HepG2 (cell line): ENCODE data around the gene SPATA25. TPM values are rescaled to one million over a fixed set of nuclear protein-coding genes. Genes with fewer than 3 reads are reported as not detected.

Experiments
- DMAP1 ChIP-seq: IDR thresholded peaks from 2 replicates; pipeline ENCODE4 v1.6.1; 2016
- DMTF1 ChIP-seq: sonication (generic); formaldehyde crosslinking; IDR thresholded peaks from 2 replicates; pipeline ENCODE4 v1.4.0; 2020; ENCODE audit warnings: mild to moderate bottlenecking, missing genetic modification reagents
- ETV6 ChIP-seq: sonication (generic); formaldehyde crosslinking; conservative IDR thresholded peaks from 2 replicates; pipeline ENCODE4 v1.4.0; 2020; ENCODE audit warnings: missing genetic modification reagents
- FOXC1 ChIP-seq: sonication (generic); formaldehyde crosslinking; IDR thresholded peaks from 2 replicates; pipeline ENCODE4 v1.8.0; 2022; ENCODE audit warnings: mild to moderate bottlenecking, missing genetic modification reagents, borderline replicate concordance
- GZF1 ChIP-seq: sonication (generic); formaldehyde crosslinking; IDR thresholded peaks from 2 replicates; pipeline ENCODE4 v1.5.1; 2020; ENCODE audit warnings: mild to moderate bottlenecking, missing genetic modification reagents
- HES4 ChIP-seq: sonication (generic); formaldehyde crosslinking; IDR thresholded peaks from 2 replicates; pipeline ENCODE4 v1.9.0; 2021; ENCODE audit warnings: mild to moderate bottlenecking, missing genetic modification reagents, borderline replicate concordance
- MATR3 ChIP-seq: sonication (generic); formaldehyde crosslinking; IDR thresholded peaks from 2 replicates; pipeline ENCODE4 v1.4.0; 2020; ENCODE audit warnings: missing genetic modification reagents
- NFE2L2 ChIP-seq: fragments of 150-350 bp; IDR thresholded peaks from 2 replicates; pipeline ENCODE4 v1.6.1; 2014; ENCODE audit warnings: low read length
- PHB2 ChIP-seq: fragments of 450-650 bp; IDR thresholded peaks from 2 replicates; pipeline ENCODE4 v1.6.1; 2018; ENCODE audit not compliant: partially characterized antibody
- PITX1 ChIP-seq: sonication (generic); formaldehyde crosslinking; IDR thresholded peaks from 2 replicates; pipeline ENCODE4 v1.5.1; 2020; ENCODE audit warnings: mild to moderate bottlenecking, missing genetic modification reagents
- SKIL ChIP-seq: sonication (generic); formaldehyde crosslinking; IDR thresholded peaks from 2 replicates; pipeline ENCODE4 v1.8.0; 2022; ENCODE audit warnings: missing genetic modification reagents, mild to moderate bottlenecking, moderate library complexity, borderline replicate concordance
- ZMAT5 ChIP-seq: sonication (generic); formaldehyde crosslinking; IDR thresholded peaks from 2 replicates; pipeline ENCODE4 v1.5.0; 2020; ENCODE audit warnings: mild to moderate bottlenecking, low read depth, missing genetic modification reagents, borderline replicate concordance
- ZNF17 ChIP-seq: sonication (generic); formaldehyde crosslinking; IDR thresholded peaks from 2 replicates; pipeline ENCODE4 v1.5.0; 2020; ENCODE audit warnings: mild to moderate bottlenecking, missing genetic modification reagents
- ZNF180 ChIP-seq: sonication (generic); formaldehyde crosslinking; IDR thresholded peaks from 2 replicates; pipeline ENCODE4 v1.4.0; 2020; ENCODE audit warnings: low read depth, missing genetic modification reagents, borderline replicate concordance
- ZNF207 ChIP-seq: fragments of 450-650 bp; IDR thresholded peaks from 2 replicates; pipeline ENCODE4 v1.6.1; 2016; ENCODE audit warnings: antibody characterized with exemption, borderline replicate concordance
- ZNF275 ChIP-seq: sonication (generic); formaldehyde crosslinking; IDR thresholded peaks from 2 replicates; pipeline ENCODE4 v1.8.0; 2022; ENCODE audit warnings: missing genetic modification reagents, mild to moderate bottlenecking, inconsistent platforms, borderline replicate concordance
- ZNF512B ChIP-seq: sonication (generic); formaldehyde crosslinking; IDR thresholded peaks from 2 replicates; pipeline ENCODE4 v1.5.1; 2020; ENCODE audit warnings: missing genetic modification reagents, mild to moderate bottlenecking, borderline replicate concordance
- polyA plus RNA-seq, 8 experiments: library from polyadenylated mRNA; depleted of rRNA in 3 of 8; stranded (reverse) in 7 of 8; unstranded in 1 of 8; fragments of >200 nt; fragmentation: Illumina TruSeq in 4 of 8; extraction: Trizol in 4 of 8; gene quantifications; 2 replicates each; pipeline versions ENCODE4 v1.2.1 to v1.2.3, GENCODE V29; 2011 to 2016; ENCODE audit warnings: low read depth in 4 of 8, missing spikeins in 1 of 8, mixed read lengths in 1 of 8; ENCODE audit not compliant: insufficient read depth in 1 of 8
- total RNA-seq, 5 experiments: library from RNA; depleted of rRNA; stranded (reverse); fragments of >200 nt; fragmentation: Illumina TruSeq; extraction: Trizol; gene quantifications; 2 replicates each; pipeline ENCODE4 v1.2.3, GENCODE V29; 2016; ENCODE audit warnings: low read depth in 1 of 5

SPATA25 gene
- total and polyA plus RNA-seq, 2 of the 13 experiments (the other 11 are each of a cell fraction or from before 2014, with no cell fraction given): 4.8 to 7.6 TPM

- no peak; the same call in 1 of the 2 replicates for TF ChIP-seq DMTF1 (CRISPR knock-in tag)
- TF ChIP-seq ZNF275 (CRISPR knock-in tag): peak; percentile 78
- peak; percentile 99 for TF ChIP-seq HES4 (CRISPR knock-in tag)
- TF ChIP-seq ETV6 (CRISPR knock-in tag): peak; percentile 93
- peak; percentile 78 for TF ChIP-seq PITX1 (CRISPR knock-in tag)
- TF ChIP-seq ZNF207: no peak
- TF ChIP-seq NFE2L2: no peak
- 0 out of 2 replicates have a peak, but pooled peaks have one; percentile 12 for TF ChIP-seq GZF1 (CRISPR knock-in tag)
- no peak for TF ChIP-seq ZMAT5 (CRISPR knock-in tag)
- no peak for TF ChIP-seq PHB2
- peak; percentile 97 for TF ChIP-seq DMAP1
- TF ChIP-seq SKIL (CRISPR knock-in tag): peak; percentile 73; the same call in 1 of the 2 replicates
- TF ChIP-seq ZNF512B (CRISPR knock-in tag): no peak
- TF ChIP-seq FOXC1 (CRISPR knock-in tag): peak; percentile 96; the same call in 1 of the 2 replicates
- no peak for TF ChIP-seq ZNF17 (CRISPR knock-in tag)
- no peak; the same call in 1 of the 2 replicates for TF ChIP-seq ZNF180 (CRISPR knock-in tag)
- no peak for TF ChIP-seq MATR3
Measured at GRCh38 chr20:45934586-45935415, 47.4 kb upstream of the SPATA25 start, which contains the start of gene PCIF1 (continued).
